KBM-7 (cell line): ENCODE measurements around the gene DMRTC2.
"Not testable (repeated sequence)": the region's sequence is repeated elsewhere in the genome, so short reads cannot be mapped to it uniquely, and the experiment has no call there.

Source experiments
- DNase-seq: peaks from one replicate; pipeline ENCODE4 v3.0.0-alpha.2; 2015
- in situ Hi-C: fragments of 300-500 bp; cut with MboI; formaldehyde crosslinking; loops from 2 replicates; pipeline ENCODE4 v1.14.3; 2020; ENCODE audit warnings: low sequenced_read_pairs, low pct_unique_long_range_greater_than_20kb, mixed read lengths

The DMRTC2 gene

GRCh38 chr19:41868120-41868988 lies 23.5 kb downstream of the DMRTC2 start:
- in situ Hi-C loops: no loop called here
- no peak for DNase-seq

GRCh38 chr19:41868989-41869300 lies 24.1 kb downstream of the DMRTC2 start:
- no peak for DNase-seq
- in situ Hi-C loops: no loop called here

DNA sequence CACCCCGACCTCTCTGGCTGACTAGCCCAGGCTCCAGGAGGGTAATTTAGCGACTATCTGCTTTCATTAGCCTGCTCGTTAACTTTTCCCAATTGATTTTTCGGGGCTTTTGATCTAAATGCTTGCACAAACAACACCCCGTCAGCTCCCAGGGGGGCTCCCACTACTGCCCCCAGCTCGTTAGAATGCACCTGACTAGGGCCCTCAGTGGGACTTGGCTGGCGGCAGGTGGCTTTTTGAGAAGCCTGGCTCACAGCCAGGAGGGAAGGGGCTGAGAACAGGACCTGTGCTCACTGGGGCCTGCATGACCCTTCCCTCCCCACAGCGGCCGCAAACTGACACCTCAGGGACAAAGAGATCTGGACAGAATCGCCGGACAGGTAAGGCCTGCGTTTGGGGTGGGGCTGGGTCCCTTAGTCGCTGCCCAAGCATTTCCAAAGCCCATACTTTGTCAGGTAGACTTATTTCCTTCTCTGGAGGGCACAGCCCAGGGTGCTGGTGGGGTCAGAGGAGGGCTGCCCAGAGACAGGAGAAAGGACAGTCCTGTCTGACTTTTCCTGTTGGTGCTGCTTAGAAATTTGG lies 24.6 kb downstream of the DMRTC2 start:
- in situ Hi-C loops: no loop called here
- DNase-seq: no peak

GRCh38 chr19:41870401-41870873 lies 25.6 kb downstream of the DMRTC2 start:
- in situ Hi-C loops: loop anchor here (10.0 kb wide), 1 partner anchor 74 kb away; no protein-coding TSS in a partner anchor
- peak; percentile 54 for DNase-seq

GRCh38 chr19:41871573-41872383 lies 26.9 kb downstream of the DMRTC2 start:
- in situ Hi-C loops: loop anchor here (10.0 kb wide), 1 partner anchor 73 kb away; no protein-coding TSS in a partner anchor
- DNase-seq: peak; percentile 93

- in situ Hi-C loops: loop anchor here (10.0 kb wide), 1 partner anchor 72 kb away; no protein-coding TSS in a partner anchor
- DNase-seq: no peak
These were observed 27.5 kb downstream of the DMRTC2 start for GRCh38 chr19:41872384-41872774.

GRCh38 chr19:41872775-41873647 lies 28.2 kb downstream of the DMRTC2 start:
- in situ Hi-C loops: loop anchor here (10.0 kb wide), 1 partner anchor 72 kb away; no protein-coding TSS in a partner anchor
- peak; percentile 88 for DNase-seq

DNA sequence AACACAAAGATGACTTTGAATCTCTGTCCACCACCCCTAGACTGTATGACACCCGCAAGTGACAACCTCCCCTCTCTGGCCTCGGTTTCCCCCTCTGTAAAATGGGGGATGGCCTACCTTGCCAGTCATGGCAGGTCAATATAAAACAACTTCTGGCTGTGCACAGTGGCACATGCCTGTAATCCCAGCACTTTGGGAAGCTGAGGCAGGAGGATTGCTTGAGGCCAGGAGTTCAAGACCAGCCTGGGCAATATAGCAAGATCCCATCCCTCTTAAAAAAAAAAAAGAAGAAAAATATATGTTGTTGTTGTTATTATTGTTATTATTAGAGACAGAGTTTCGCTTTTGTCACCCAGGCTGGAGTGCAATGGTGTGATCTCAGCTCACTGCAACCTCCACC lies 31.1 kb downstream of the DMRTC2 start:
- not testable (repeated sequence) for DNase-seq
- in situ Hi-C loops: loop anchor here (10.0 kb wide), 1 partner anchor 69 kb away; no protein-coding TSS in a partner anchor

- in situ Hi-C loops: loop anchor here (10.0 kb wide), 1 partner anchor 68 kb away; no protein-coding TSS in a partner anchor
- DNase-seq: peak; percentile 85
These were observed 32.3 kb downstream of the DMRTC2 start, which contains the start of gene CD79A for GRCh38 chr19:41876847-41877832. Gene CD79A (plus strand): TSS chr19:41877279. CDS start chr19:41877305, 26 bp downstream.

GRCh38 chr19:41877916-41878905 lies 33.4 kb downstream of the DMRTC2 start:
- in situ Hi-C loops: loop anchor here (10.0 kb wide), 1 partner anchor 67 kb away; no protein-coding TSS in a partner anchor
- no peak for DNase-seq

- DNase-seq: no peak
- in situ Hi-C loops: loop anchor here (10.0 kb wide), 1 partner anchor 66 kb away; no protein-coding TSS in a partner anchor
These were observed 34.2 kb downstream of the DMRTC2 start for GRCh38 chr19:41879080-41879479.

DNA sequence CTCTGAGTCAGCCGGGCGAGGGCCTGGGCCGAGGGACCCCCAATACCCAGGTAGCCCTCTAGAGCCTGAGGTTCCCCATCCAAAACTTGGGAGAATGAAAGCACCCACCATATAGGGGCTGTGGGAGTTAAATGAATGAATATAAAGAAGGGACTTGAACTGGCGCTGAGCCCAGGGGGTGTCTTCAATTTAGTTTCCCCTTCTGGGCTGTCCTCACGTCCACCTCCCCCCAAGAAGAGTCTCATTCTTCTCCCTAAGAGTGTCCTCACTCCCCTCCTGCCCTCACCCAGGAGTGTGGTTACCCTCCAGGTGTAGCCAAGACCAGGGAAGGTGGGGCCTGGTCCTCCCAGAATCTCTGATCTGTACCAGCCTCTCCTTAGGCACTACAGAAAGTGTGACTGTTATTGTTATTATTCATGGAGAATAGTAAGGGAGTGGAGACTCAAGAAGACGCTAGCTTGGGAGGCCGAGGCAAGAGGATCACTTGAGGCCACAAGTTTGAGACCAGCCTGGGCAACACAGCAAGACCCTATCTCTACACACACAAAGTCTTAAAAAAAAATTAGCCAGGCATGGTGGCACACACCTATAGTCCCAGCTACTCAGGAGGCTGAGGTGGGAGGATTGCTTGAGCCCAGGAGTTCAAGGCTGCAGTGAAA lies 35.0 kb downstream of the DMRTC2 start:
- no peak for DNase-seq
- in situ Hi-C loops: loop anchor here (10.0 kb wide), 1 partner anchor 65 kb away; no protein-coding TSS in a partner anchor

DNA sequence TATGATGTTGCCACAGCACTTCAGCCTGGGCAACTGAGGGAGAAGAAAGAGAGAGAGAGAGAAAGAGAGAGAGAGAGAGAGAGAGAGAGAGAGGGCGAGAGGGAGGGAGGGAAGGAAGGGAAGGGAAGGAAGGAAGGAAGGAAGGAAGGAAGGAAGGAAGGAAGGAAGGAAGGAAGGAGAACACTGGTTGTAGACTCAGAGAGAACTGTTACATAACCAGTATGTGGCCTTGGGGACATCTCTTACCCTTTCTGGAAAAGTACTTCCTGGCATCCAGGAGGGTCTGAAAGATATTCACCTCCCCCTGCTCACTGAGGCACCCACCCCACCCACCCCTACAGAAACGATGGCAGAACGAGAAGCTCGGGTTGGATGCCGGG lies 35.5 kb downstream of the DMRTC2 start:
- in situ Hi-C loops: no loop called here
- DNase-seq: no peak

DNA sequence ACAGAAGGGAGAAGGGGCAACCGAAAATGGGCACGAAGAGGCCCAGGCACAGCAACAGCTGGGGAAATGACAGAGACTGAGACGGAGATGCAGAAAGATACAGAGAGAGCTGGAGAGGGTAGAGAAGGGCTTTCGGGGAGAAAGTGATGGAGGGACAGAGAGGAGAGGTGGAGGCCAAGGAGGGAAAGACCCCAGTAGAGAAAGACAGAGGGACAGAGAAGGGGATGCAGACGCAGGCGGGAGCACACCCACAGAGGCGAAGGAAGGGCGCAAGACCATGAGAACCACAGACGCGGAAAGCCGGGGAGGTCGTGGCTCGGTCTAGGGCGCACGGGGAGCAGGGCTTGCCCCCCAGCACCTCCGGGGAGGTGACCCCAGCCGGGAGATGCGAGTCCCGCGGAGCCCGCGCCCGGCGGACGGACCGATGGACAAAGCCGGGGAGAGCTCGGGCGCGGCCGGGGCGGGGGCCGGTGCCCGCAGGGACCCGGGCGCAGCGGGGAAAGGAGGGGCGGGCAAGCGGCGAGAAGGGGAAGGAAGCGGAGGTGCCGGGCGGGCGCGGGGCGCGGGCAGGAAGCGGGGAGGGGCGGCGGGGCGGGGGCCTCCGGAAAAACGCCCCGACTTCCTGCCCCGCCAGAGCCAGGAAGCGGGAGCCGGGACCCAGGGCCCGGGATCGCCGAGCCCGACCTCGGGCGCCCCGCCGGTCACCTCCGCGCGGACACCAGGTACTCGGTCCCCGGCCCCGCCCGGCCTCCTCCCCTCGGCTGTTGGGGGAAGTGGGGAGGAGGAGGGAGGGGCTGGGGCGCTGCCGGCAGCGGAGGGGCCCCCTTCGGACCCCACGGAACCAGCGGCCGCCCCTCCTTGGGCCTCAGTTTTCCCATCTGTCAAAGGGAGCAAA lies 38.0 kb downstream of the DMRTC2 start, which contains the start of gene ARHGEF1:
TSS of gene ARHGEF1 (plus strand) at position 617 of the 895 bp plus-strand sequence. CDS start 4,899 bp downstream, outside the sequence.
- in situ Hi-C loops: no loop called here
- no peak for DNase-seq

- in situ Hi-C loops: no loop called here
- DNase-seq: no peak
These were observed 38.6 kb downstream of the DMRTC2 start for GRCh38 chr19:41883463-41883820.
